Glutamatergic neuron (in vitro differentiated cells): ENCODE results near the gene HIP1R. TPM values are rescaled to one million over a fixed set of nuclear protein-coding genes. Genes with fewer than 3 reads are reported as not detected.
A peak's percentile ranks its signal among the peaks of the same experiment; 100 is the strongest.

Source experiments
- DNase-seq: peaks from one replicate; pipeline ENCODE4 v3.0.0; 2022
- H3K27ac Mint-ChIP-seq: one replicate; pipeline ENCODE4 v1.8.0; 2020; ENCODE audit warnings: mild to moderate bottlenecking, mixed read lengths, inconsistent platforms; ENCODE audit not compliant: unreplicated experiment
- H3K27me3 Mint-ChIP-seq: one replicate; pipeline ENCODE4 v1.8.0; 2020; ENCODE audit warnings: mild to moderate bottlenecking, moderate library complexity, mixed read lengths, inconsistent platforms; ENCODE audit not compliant: unreplicated experiment
- H3K36me3 Mint-ChIP-seq: one replicate; pipeline ENCODE4 v1.8.0; 2020; ENCODE audit warnings: mild to moderate bottlenecking, mixed read lengths, inconsistent platforms; ENCODE audit not compliant: unreplicated experiment
- H3K4me1 Mint-ChIP-seq: one replicate; pipeline ENCODE4 v1.8.0; 2020; ENCODE audit warnings: mild to moderate bottlenecking, low read depth, mixed read lengths, inconsistent platforms; ENCODE audit not compliant: unreplicated experiment
- H3K4me3 Mint-ChIP-seq: one replicate; pipeline ENCODE4 v1.8.0; 2020; ENCODE audit warnings: mild to moderate bottlenecking, mixed read lengths, inconsistent platforms; ENCODE audit not compliant: unreplicated experiment
- H3K9me3 Mint-ChIP-seq: one replicate; pipeline ENCODE4 v1.8.0; 2020; ENCODE audit warnings: mild to moderate bottlenecking, moderate library complexity, mixed read lengths, inconsistent platforms; ENCODE audit not compliant: unreplicated experiment
- total RNA-seq: library from RNA; stranded (reverse); fragmentation: NEBNext Ultra II Directional; extraction: Animal tissue kit (Norgen Biotek cat#: 25700); gene quantifications from one replicate; pipeline ENCODE4 v1.2.1, GENCODE V29; 2021; ENCODE audit not compliant: unreplicated experiment
- TF ChIP-seq, protein P1 (sequence below): fragments of 200-600 bp; sonication (generic); IDR thresholded peaks from one replicate; pipeline ENCODE4 v1.5.0; 2021; ENCODE audit not compliant: partially characterized antibody, unreplicated experiment

Gene HIP1R
- total RNA-seq, 1 donor from 2014 or later, result 19.3 TPM

DNA sequence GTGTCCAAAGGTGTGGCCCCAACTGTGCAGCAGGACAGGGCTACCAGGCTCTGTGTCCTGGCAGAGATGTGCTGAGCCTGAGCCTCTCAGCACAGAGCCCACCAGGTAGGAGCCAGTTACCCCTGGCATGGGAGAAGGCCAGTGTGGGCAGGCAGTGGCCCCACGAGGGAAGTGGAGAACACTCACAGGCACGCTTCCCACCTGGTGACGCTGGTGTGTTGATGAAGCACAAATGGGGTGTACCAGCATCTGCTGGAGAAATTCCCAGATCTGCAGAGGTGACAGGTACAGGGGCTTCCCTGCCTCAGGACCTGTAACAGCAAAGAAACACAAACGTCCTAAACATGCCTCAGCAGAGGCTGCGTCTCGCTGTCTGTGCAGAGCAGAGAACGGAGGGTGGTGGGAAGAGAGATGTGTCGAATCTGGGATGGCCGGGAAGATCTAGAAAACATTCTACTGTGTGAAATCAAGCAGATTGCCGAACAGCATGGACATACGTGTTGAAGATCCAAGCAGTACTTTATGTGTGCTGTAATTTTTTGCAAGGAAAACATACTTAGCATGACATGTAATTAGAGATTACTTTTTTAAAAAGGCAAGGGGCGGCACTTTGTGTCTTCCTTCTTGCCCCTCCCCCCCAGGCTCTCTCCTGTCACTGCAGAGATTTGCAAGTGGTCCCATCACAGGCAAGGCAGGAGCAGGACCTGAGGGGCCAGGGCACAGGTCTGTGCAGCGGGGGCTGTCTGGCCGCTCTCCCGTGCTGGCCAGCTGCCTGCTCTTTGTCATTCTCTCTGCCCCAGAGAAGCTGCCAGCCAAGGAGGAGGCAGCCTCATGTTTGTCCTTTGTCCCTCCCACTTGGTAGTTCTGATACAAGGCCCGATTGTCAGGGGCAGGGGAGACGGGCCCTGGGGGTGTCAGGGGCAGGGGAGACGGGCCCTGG, 17.3 kb downstream of the HIP1R start:
- peaks cover 7% of the 10 kb centered on the region for H3K27me3 Mint-ChIP-seq
- no peak for DNase-seq
- peaks cover 5% of the 10 kb centered on the region for H3K9me3 Mint-ChIP-seq
- H3K27ac Mint-ChIP-seq, result peak overlapping the region; percentile 1
- no peaks in the 10 kb centered on the region for H3K36me3 Mint-ChIP-seq
- no peak overlapping the region for H3K4me3 Mint-ChIP-seq
- peaks cover 2% of the 10 kb centered on the region for H3K4me1 Mint-ChIP-seq
- TF ChIP-seq, protein P1, sequence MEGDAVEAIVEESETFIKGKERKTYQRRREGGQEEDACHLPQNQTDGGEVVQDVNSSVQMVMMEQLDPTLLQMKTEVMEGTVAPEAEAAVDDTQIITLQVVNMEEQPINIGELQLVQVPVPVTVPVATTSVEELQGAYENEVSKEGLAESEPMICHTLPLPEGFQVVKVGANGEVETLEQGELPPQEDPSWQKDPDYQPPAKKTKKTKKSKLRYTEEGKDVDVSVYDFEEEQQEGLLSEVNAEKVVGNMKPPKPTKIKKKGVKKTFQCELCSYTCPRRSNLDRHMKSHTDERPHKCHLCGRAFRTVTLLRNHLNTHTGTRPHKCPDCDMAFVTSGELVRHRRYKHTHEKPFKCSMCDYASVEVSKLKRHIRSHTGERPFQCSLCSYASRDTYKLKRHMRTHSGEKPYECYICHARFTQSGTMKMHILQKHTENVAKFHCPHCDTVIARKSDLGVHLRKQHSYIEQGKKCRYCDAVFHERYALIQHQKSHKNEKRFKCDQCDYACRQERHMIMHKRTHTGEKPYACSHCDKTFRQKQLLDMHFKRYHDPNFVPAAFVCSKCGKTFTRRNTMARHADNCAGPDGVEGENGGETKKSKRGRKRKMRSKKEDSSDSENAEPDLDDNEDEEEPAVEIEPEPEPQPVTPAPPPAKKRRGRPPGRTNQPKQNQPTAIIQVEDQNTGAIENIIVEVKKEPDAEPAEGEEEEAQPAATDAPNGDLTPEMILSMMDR, result no peak

DNA sequence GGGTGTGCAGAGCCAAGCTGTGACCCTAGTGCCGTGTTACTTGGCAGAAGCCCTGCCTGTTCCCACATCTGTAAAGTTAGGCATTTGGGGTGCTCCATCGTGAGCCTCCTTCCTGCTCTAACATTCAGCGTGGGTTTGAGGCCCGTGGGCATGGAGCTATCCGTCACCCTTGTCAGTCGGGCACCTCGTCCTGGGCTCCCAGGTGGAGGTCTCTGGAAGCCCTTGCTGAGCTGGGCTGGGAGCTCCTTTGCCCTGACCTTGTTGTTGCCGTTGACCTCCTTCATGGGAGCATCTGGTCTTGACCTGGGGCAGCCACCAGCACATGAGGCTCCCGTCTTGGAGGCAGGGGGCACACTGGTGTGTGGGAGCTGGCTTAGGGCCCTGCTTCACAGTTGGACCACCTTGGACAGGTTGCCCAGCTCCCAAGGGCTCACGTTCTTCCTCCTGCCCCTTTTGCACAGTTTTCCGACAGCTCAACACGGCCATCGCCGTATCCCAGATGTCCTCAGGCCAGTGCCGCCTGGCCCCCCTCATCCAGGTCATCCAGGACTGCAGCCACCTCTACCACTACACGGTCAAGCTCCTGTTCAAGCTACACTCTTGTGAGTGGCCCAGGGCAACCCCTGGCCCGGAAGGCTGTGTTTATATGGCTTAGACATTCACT, 18.5 kb downstream of the HIP1R start:
- no peak overlapping the region for H3K4me3 Mint-ChIP-seq
- peaks cover 7% of the 10 kb centered on the region for H3K9me3 Mint-ChIP-seq
- H3K27ac Mint-ChIP-seq, result no peak overlapping the region
- peaks cover 6% of the 10 kb centered on the region for H3K27me3 Mint-ChIP-seq
- DNase-seq, result no peak
- TF ChIP-seq, protein P1, result no peak
- H3K4me1 Mint-ChIP-seq, result peaks cover 2% of the 10 kb centered on the region
- no peaks in the 10 kb centered on the region for H3K36me3 Mint-ChIP-seq

DNA sequence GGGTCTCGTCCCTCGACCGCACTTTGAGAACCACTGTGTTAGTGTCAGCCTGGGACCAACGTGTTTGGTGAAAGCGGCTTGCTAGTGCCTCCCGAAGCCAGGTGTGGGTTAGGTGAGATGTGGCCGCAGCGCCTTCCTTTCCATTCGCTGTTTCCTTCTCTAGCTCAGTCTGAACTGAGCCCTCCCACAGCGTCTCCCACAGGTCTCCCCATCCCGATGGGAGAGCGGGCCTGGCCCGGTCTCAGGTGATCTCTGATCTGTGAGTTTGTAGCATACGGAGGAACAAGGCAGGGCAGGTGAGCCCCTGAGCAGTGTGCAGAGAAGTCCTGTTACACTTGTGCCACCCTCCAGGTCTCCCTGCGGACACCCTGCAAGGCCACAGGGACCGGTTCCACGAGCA, 19.3 kb downstream of the HIP1R start:
- TF ChIP-seq, protein P1, result no peak
- Mint-ChIP-seq H3K36me3 (no peaks in the 10 kb centered on the region), H3K4me1 (peaks cover 2% of the 10 kb centered on the region), H3K4me3 (no peak overlapping the region), H3K27ac (no peak overlapping the region), H3K27me3 (peaks cover 6% of the 10 kb centered on the region), H3K9me3 (peaks cover 6% of the 10 kb centered on the region)
- DNase-seq, result no peak

DNA sequence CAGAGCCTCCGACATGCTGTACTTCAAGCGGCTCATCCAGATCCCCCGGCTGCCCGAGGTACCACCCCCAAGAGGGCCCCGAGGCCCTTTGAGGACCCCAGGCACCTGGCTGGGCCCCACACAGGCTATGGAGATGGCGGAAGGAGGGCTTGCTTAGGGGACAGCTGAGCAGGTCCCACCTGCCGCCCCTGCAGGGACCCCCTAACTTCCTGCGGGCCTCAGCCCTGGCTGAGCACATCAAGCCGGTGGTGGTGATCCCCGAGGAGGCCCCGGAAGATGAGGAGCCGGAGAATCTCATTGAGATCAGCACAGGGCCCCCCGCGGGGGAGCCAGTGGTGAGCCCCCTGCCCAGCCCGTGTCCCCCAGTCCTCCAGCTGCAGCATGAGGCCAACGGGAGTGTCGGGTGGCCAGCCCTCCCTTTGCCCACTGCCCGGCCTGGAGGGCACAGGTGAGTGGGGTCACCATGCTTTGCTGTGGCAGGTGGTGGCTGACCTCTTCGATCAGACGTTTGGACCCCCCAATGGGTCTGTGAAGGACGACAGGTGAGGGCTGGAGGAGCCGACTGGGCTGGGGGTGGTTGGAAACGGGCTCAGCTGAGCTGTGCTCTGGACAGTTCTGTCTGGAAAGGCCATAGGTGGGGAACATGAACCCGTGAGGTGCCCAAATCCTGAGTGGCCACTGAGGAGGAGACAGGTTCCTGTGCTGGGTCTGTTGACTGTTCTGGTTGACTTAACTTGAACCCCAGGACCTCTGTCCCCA, 20.0 kb downstream of the HIP1R start:
- Mint-ChIP-seq H3K9me3 (peaks cover 3% of the 10 kb centered on the region), H3K4me1 (peaks cover 2% of the 10 kb centered on the region), H3K36me3 (no peaks in the 10 kb centered on the region), H3K27ac (no peak overlapping the region), H3K4me3 (no peak overlapping the region), H3K27me3 (peaks cover 6% of the 10 kb centered on the region)
- DNase-seq, result no peak
- TF ChIP-seq, protein P1, result no peak
